Peyer's patch (tissue), 4 donors: ENCODE data around the gene ASB3.

Experiments
- POLR2A ChIP-seq, 2 donors: fragments of 450-650 bp; IDR thresholded peaks; one replicate each; pipeline ENCODE4 v1.5.1; 2017; ENCODE audit warnings: antibody characterized with exemption in 2 of 2, mild to moderate bottlenecking in 2 of 2, moderate library complexity in 2 of 2
- TF ChIP-seq, protein P1 (sequence below), 6 experiments: fragments of 450-650 bp in 4 of 6; fragments of 200-600 bp in 2 of 6; sonication (generic) in 1 of 6; IDR thresholded peaks; one replicate each; pipeline ENCODE4 v1.5.1; 2017 to 2019; ENCODE audit warnings: antibody characterized with exemption in 6 of 6, mild to moderate bottlenecking in 3 of 6, moderate library complexity in 1 of 6

GRCh38 chr2:53701221-53701620 lies 85.5 kb downstream of the ASB3 start:
- TF ChIP-seq POLR2A (IDR thresholded peaks at IDR 0.05) = no peak
- TF ChIP-seq, protein P1, sequence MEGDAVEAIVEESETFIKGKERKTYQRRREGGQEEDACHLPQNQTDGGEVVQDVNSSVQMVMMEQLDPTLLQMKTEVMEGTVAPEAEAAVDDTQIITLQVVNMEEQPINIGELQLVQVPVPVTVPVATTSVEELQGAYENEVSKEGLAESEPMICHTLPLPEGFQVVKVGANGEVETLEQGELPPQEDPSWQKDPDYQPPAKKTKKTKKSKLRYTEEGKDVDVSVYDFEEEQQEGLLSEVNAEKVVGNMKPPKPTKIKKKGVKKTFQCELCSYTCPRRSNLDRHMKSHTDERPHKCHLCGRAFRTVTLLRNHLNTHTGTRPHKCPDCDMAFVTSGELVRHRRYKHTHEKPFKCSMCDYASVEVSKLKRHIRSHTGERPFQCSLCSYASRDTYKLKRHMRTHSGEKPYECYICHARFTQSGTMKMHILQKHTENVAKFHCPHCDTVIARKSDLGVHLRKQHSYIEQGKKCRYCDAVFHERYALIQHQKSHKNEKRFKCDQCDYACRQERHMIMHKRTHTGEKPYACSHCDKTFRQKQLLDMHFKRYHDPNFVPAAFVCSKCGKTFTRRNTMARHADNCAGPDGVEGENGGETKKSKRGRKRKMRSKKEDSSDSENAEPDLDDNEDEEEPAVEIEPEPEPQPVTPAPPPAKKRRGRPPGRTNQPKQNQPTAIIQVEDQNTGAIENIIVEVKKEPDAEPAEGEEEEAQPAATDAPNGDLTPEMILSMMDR (IDR thresholded peaks at IDR 0.05) = no peak
